ENCODE data around the gene RAB35. TPM values are rescaled to one million over a fixed set of nuclear protein-coding genes. Genes with fewer than 3 reads are reported as not detected.

Gene RAB35
- total and polyA plus RNA-seq, 7 donors: 18.9 to 38.7 (median 32.9) TPM

DNA sequence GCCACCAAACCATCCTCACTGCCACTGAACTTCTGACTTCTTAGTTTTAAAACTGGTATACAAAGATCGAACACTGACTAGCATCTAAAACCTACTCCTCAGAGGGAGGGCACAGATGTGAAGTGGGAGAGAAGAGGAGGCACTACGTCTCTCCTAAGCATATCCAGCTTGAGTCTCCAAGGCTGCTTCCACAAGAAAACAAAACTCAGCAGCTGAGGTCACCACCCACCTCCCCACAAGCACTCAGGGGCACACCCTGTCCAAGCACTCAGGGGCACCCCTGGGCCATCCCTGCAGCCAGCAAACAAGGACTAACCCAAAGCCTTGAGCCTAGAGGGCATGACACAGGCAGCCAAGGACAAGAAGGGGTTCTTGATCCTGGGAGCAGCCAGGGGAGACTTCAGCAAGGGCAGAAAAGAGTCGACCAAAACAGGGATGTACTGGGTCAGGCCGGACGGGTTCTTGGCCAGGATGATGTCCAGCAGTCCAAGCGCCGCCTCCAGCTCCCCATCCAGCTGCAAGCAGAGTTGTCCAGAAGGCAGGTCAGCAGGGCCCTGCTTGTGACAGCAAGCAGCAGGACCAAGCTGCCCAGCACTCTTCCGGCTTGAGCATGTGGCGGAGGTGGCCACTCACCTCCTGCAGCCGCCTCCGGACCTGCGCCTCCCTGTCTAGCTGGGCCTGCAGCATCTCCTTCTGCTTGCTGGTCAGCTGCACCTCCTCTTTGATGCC lies 43.1 kb upstream of the RAB35 start:
- Histone ChIP-seq H3K27ac (no peak overlapping the region), H3K27me3 (ENCODE audit: insufficient read depth in 3 of 3, low read length in 2 of 3) (no peaks in the 10 kb centered on the region), H3K36me3 (ENCODE audit: insufficient read depth in 1 of 2, low read depth in 1 of 2) (peaks cover 26 to 100% of the 10 kb centered on the region in 2 donors), H3K4me3 (no peak overlapping the region), H3K4me1 (no peaks in the 10 kb centered on the region), H3K9me3 (no peaks in the 10 kb centered on the region)
- DNase-seq: no peak
- intact Hi-C loops (cut with DNase I): no loop called here
- TF ChIP-seq, protein P1, sequence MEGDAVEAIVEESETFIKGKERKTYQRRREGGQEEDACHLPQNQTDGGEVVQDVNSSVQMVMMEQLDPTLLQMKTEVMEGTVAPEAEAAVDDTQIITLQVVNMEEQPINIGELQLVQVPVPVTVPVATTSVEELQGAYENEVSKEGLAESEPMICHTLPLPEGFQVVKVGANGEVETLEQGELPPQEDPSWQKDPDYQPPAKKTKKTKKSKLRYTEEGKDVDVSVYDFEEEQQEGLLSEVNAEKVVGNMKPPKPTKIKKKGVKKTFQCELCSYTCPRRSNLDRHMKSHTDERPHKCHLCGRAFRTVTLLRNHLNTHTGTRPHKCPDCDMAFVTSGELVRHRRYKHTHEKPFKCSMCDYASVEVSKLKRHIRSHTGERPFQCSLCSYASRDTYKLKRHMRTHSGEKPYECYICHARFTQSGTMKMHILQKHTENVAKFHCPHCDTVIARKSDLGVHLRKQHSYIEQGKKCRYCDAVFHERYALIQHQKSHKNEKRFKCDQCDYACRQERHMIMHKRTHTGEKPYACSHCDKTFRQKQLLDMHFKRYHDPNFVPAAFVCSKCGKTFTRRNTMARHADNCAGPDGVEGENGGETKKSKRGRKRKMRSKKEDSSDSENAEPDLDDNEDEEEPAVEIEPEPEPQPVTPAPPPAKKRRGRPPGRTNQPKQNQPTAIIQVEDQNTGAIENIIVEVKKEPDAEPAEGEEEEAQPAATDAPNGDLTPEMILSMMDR (IDR thresholded peaks at IDR 0.05): no peak
- no peak for ATAC-seq
- 86 to 90% (median 86%) methylated on average over 12 of the region's 12 CpGs for WGBS, 3 donors

DNA sequence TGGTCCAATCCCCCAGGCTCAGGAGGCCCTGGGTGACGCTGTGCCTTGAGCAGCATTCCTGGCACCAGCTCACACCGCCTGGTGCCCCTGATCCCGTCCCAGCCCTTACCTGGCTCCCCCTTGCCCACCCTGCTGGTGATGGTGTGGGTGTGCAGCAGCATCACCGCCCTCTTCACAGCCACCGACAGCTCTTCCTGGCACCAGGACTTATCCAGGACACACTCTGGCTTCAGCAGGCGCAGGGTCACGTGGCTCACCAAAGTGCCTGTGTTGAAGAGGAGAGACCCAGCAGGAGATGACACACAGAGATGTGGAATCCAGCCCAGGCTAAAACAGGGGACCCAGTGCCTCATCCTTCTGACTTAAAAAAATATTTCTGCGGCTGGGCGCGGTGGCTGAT lies 41.8 kb upstream of the RAB35 start:
- H3K4me1 ChIP-seq: no peaks in the 10 kb centered on the region
- H3K36me3 ChIP-seq (ENCODE audit: insufficient read depth in 1 of 2, low read depth in 1 of 2): peaks cover 24 to 100% of the 10 kb centered on the region in 2 donors
- WGBS, 3 donors: 89 to 94% (median 93%) methylated on average over 10 of the region's 10 CpGs
- H3K27me3 ChIP-seq (ENCODE audit: insufficient read depth in 3 of 3, low read length in 2 of 3): no peaks in the 10 kb centered on the region
- H3K9me3 ChIP-seq: no peaks in the 10 kb centered on the region
- intact Hi-C loops (cut with DNase I): no loop called here
- TF ChIP-seq, protein P1 (IDR thresholded peaks at IDR 0.05): no peak
- peak in 1 of 4 donors; percentile 23 for ATAC-seq
- no peak overlapping the region for H3K27ac ChIP-seq
- H3K4me3 ChIP-seq: no peak overlapping the region
- DNase-seq: no peak

DNA sequence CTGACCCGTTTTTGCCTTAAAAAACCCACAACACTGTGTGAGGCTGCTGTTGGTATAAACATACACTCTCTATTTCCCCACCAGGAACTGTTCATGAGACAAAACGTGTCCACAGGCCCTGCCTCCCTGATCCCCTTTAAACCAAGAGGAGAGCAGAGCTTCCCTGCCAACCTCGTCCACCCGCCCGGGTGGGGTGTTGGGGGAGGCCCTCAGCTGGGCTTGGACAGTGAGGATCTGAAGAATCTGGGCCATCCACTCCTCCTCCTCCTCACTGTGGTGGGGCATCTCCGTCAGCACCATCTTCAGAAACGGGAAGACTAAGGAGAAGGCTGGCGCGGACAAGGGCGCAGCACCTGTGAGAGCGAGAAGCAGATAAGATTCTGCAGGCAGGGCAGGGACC lies 41.1 kb upstream of the RAB35 start:
- intact Hi-C loops (cut with DNase I): no loop called here
- ATAC-seq (no peak), DNase-seq (no peak)
- H3K9me3 ChIP-seq: no peaks in the 10 kb centered on the region
- no peaks in the 10 kb centered on the region for H3K27me3 ChIP-seq (ENCODE audit: insufficient read depth in 3 of 3, low read length in 2 of 3)
- WGBS, 3 donors: 85 to 90% (median 87%) methylated on average over 11 of the region's 11 CpGs
- TF ChIP-seq, protein P1 (IDR thresholded peaks at IDR 0.05): no peak
- no peak overlapping the region for H3K4me3 ChIP-seq
- H3K36me3 ChIP-seq (ENCODE audit: insufficient read depth in 1 of 2, low read depth in 1 of 2): peaks cover 26 to 100% of the 10 kb centered on the region in 2 donors
- no peak overlapping the region for H3K27ac ChIP-seq
- no peaks in the 10 kb centered on the region for H3K4me1 ChIP-seq

DNA sequence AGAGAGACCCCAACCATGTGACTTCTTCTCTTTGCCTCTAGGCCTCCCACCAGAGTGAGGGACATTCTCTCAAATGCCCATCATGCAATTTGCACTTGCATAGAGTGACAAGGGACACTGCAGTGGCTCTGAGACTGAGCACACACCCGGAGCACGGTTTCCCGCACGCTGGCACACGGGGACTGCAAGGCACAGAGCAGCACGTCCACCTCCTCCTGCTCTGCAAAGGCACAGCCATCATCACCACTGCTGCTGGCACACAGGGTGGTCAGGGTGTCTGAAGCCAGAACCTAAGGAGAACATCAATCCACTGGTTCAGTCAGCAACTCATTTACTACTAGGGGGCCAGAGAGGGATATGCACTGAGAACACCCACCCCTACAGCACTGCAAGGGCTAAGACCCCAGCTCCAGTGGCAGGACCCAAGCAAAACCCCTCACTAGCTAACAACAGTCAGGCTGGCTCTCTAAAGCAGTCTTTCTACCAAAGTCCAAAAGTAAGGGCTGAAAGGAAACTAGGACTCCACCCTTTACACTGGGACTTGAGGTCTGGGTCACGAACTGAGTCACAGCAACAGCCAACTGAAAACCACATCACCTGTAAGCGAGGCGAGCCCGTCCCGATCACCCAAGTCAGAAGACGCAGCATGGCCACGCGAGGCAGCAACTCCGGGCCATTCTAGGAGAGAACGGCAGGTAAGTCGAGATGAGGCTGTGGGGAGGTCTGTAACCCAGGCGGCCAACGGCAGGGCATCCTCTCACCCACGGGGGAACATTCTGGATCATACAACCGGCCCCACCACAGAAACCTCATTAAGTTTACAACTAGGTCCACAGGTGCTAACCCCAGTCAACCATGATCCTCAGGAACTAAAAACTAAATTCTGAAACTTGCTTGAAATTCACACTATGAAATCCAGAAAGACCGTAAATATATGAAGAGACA lies 40.0 kb upstream of the RAB35 start:
- Histone ChIP-seq H3K36me3 (ENCODE audit: insufficient read depth in 1 of 2, low read depth in 1 of 2) (peaks cover 26 to 98% of the 10 kb centered on the region in 2 donors), H3K27ac (no peak overlapping the region), H3K4me1 (no peaks in the 10 kb centered on the region), H3K27me3 (ENCODE audit: insufficient read depth in 3 of 3, low read length in 2 of 3) (no peaks in the 10 kb centered on the region), H3K4me3 (no peak overlapping the region), H3K9me3 (no peaks in the 10 kb centered on the region)
- WGBS, 3 donors: 92 to 94% (median 93%) methylated on average over 22 of the region's 22 CpGs
- DNase-seq: no peak
- TF ChIP-seq, protein P1 (IDR thresholded peaks at IDR 0.05): no peak
- ATAC-seq: no peak
- intact Hi-C loops (cut with DNase I): no loop called here
